Chondrocyte (in vitro differentiated cells): ENCODE results near the gene SERPINH1. TPM values are rescaled to one million over a fixed set of nuclear protein-coding genes. Genes with fewer than 3 reads are reported as not detected.

Source experiments
- DNase-seq: peaks from one replicate; pipeline ENCODE4 v3.0.0; 2021; ENCODE audit warnings: mixed read lengths, low spot score
- H3K27ac Mint-ChIP-seq: one replicate; pipeline ENCODE4 v1.8.0; 2021; ENCODE audit warnings: mild to moderate bottlenecking, moderate library complexity, mixed read lengths; ENCODE audit not compliant: unreplicated experiment
- H3K27me3 Mint-ChIP-seq: 2 replicates; pipeline ENCODE4 v1.8.0; 2021; ENCODE audit warnings: low read depth, mixed read lengths
- H3K36me3 Mint-ChIP-seq: 2 replicates; pipeline ENCODE4 v1.8.0; 2021; ENCODE audit warnings: low read depth, mixed read lengths
- H3K4me1 Mint-ChIP-seq: 2 replicates; pipeline ENCODE4 v1.8.0; 2021; ENCODE audit warnings: low read depth, mild to moderate bottlenecking, mixed read lengths
- H3K4me3 Mint-ChIP-seq: one replicate; pipeline ENCODE4 v1.8.0; 2021; ENCODE audit warnings: mild to moderate bottlenecking, moderate library complexity, mixed read lengths; ENCODE audit not compliant: unreplicated experiment
- H3K9me3 Mint-ChIP-seq: 2 replicates; pipeline ENCODE4 v1.8.0; 2021; ENCODE audit warnings: low read depth, mixed read lengths
- CTCF ChIP-seq: fragments of 200-600 bp; sonication (generic); IDR thresholded peaks from 2 replicates; pipeline ENCODE4 v1.5.0; 2021; ENCODE audit warnings: antibody characterized with exemption, mild to moderate bottlenecking, moderate library complexity
- total RNA-seq: library from RNA; stranded (reverse); gene quantifications from 3 replicates; pipeline ENCODE4 v1.2.1, GENCODE V29; 2021

The SERPINH1 gene
- total RNA-seq, 1 donor from 2014 or later, result 1,204 TPM

- no peak overlapping the region for H3K4me3 Mint-ChIP-seq
- peaks cover 23% of the 10 kb centered on the region for H3K36me3 Mint-ChIP-seq
- DNase-seq, result no peak
- peaks cover 28% of the 10 kb centered on the region for H3K4me1 Mint-ChIP-seq
- H3K9me3 Mint-ChIP-seq, result no peaks in the 10 kb centered on the region
- TF ChIP-seq CTCF, result peak; percentile 69
- peak overlapping the region; percentile 73 for H3K27ac Mint-ChIP-seq
- no peaks in the 10 kb centered on the region for H3K27me3 Mint-ChIP-seq
Observed at GRCh38 chr11:75574698-75575602, 12.9 kb downstream of the SERPINH1 start.

- no peak overlapping the region for H3K4me3 Mint-ChIP-seq
- no peak for DNase-seq
- H3K36me3 Mint-ChIP-seq, result peaks cover 17% of the 10 kb centered on the region
- H3K27me3 Mint-ChIP-seq, result no peaks in the 10 kb centered on the region
- H3K27ac Mint-ChIP-seq, result peak overlapping the region; percentile 87
- no peaks in the 10 kb centered on the region for H3K9me3 Mint-ChIP-seq
- H3K4me1 Mint-ChIP-seq, result peaks cover 25% of the 10 kb centered on the region
- no peak for TF ChIP-seq CTCF
Observed at GRCh38 chr11:75576017-75576416, 14.0 kb downstream of the SERPINH1 start.

GRCh38 chr11:75576499-75576918 is 14.5 kb downstream of the SERPINH1 start:
- no peak for TF ChIP-seq CTCF
- H3K4me3 Mint-ChIP-seq, result no peak overlapping the region

GRCh38 chr11:75577207-75577606 is 15.2 kb downstream of the SERPINH1 start:
- Mint-ChIP-seq H3K27me3 (no peaks in the 10 kb centered on the region), H3K36me3 (peaks cover 7% of the 10 kb centered on the region), H3K27ac (peak overlapping the region; percentile 87), H3K4me3 (no peak overlapping the region), H3K9me3 (no peaks in the 10 kb centered on the region), H3K4me1 (peaks cover 25% of the 10 kb centered on the region)
- no peak for DNase-seq
- TF ChIP-seq CTCF, result peak; percentile 79

More at GRCh38 chr11:75576499-75576918, 14.5 kb downstream of the SERPINH1 start:
- no peaks in the 10 kb centered on the region for H3K27me3 Mint-ChIP-seq
- DNase-seq, result no peak
- H3K36me3 Mint-ChIP-seq, result peaks cover 13% of the 10 kb centered on the region
- H3K4me1 Mint-ChIP-seq, result peaks cover 25% of the 10 kb centered on the region
- no peaks in the 10 kb centered on the region for H3K9me3 Mint-ChIP-seq
- peak overlapping the region; percentile 87 for H3K27ac Mint-ChIP-seq

- H3K9me3 Mint-ChIP-seq, result no peaks in the 10 kb centered on the region
- no peak overlapping the region for H3K4me3 Mint-ChIP-seq
- no peaks in the 10 kb centered on the region for H3K27me3 Mint-ChIP-seq
- H3K27ac Mint-ChIP-seq, result peak overlapping the region; percentile 59
- no peak for DNase-seq
- peaks cover 28% of the 10 kb centered on the region for H3K4me1 Mint-ChIP-seq
- H3K36me3 Mint-ChIP-seq, result peaks cover under 1% of the 10 kb centered on the region
- no peak for TF ChIP-seq CTCF
Observed at GRCh38 chr11:75578977-75579376, 16.9 kb downstream of the SERPINH1 start.
